GM10847 (cell line): Measurements from ENCODE around the gene ZNF629.

ENCODE experiments used
- POLR2A ChIP-seq: IDR thresholded peaks from 2 replicates; pipeline ENCODE4 v1.6.1; 2011; ENCODE audit not compliant: insufficient read length; ENCODE audit errors: extremely low read depth

The ZNF629 gene

DNA sequence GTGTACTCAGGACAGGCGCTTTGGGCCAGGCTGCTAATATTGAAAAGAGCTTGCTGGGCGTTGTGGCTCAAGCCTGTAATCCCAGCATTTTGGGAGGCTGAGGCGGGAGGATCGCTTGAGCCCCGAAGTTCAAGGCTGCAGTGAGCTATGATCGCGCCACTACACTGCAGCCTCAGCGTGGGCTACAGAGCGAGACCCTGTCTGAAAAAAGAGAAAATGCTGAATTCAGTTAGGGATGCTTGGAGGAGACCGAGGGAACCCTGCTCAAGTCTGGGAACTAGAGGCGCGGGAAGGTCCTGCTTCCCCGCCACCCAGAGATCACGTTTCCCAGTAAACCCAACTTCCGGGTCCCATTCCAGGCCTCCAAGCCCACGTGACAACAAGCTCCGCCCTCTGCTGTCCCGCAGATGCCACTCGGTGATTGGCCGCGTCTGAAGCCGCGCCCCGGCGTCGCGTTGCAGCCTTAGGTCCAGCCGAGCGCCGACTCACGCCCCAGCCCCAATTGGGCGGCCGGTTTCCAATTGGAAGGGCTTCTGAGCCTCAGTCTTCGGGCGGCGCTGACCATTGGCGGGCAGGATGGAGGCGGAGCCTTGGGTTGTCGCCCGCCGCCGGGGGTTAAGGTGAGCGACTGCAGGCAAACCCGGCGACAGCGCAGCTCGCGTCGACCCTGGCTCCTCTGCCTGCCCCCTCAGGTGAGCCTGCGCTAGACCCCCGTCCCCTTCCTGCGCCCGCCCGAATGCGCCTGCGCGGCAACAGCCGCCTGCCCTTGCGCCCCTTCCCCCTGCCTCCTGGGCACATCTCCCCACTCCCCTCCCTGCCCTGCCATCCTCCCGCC is 39.0 kb downstream of the ZNF629 start, which contains the start of gene PHKG2:
Gene PHKG2 (plus strand): TSS at position 627 of the 835 bp plus-strand sequence. CDS start 396 bp downstream, outside the sequence.
- TF ChIP-seq POLR2A, result peak; percentile 61

DNA sequence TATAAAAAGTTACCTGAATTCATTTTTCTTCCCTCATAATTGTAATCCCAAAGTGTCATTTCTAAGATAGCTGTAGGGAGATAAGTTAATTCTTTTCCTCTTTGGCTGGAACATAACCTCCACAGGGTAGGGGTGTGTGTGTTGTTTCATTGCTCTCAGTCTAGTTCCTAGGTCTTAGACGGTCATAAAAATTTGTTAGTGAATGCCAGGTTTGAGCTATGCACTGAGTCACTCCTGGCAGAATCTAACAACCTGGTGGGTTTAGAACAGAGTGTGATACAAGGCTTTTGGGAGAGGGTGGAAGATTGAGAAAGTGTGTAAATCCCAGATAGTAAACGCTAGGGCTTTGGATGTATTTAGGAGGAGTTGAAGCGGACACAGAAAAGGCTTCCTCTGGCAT is 39.7 kb downstream of the ZNF629 start:
- no peak for TF ChIP-seq POLR2A

DNA sequence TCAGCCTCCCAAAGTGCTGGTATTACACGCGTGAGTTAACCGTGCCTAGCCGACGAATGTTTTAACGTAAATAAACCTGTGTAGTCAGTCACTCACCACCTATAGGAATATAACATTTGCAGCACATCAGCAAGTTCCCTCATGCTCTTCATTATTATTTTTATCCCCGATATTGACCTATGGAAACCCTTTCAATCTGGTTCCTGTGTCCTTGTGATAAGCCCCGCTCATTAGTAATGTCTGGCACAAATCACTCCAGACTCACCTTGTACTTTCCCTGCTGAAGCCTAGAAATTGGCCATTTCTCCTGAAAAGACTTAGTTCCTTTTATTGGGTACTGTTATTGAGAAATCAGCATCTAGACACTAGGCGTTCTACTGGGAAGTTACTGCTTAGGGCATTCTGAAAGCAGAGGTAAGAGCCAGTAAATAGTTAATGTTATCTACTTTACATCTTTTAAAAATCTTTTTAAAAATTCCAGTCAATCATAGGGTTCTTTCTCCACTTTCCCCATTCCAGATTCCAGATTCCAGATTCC is 40.3 kb downstream of the ZNF629 start:
- TF ChIP-seq POLR2A, result no peak

DNA sequence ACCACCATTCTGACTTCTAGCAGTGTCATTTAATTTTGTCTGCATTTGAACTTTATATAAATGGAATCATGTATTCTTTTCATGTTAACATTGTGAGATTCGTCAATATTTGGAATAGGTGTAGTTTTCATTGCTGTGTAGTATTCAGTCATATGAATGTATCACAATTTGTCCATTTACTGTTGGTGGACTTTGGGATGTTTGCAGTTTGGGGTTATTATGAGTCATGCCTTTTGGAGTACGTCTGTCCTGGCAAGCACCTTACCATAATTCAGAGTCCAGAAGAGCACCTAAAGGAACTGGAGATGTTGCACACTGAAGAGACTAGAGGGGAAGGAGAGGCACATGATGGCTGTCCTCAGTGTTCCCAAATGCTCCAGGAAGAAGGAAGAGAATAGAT is 41.9 kb downstream of the ZNF629 start:
- no peak for TF ChIP-seq POLR2A

DNA sequence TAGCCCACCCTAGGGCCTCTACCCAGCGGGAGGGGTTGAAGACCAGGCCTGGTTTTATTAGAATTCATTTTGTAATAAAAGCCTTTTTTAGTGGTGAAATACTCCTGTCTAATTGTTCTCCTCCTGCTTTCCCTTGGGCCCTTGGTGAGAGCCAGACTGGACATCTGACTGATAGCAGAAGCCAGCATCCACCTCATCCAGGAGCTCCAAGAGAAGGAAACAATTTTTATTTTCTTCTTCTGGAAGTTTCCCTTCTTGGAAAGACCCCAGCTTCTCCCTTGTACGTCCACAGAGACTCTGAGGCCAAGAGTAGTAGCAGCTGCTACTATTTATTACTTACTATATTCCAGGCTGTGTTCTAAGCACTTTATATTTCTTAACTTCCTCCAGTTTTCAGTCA is 42.8 kb downstream of the ZNF629 start:
- TF ChIP-seq POLR2A, result no peak

DNA sequence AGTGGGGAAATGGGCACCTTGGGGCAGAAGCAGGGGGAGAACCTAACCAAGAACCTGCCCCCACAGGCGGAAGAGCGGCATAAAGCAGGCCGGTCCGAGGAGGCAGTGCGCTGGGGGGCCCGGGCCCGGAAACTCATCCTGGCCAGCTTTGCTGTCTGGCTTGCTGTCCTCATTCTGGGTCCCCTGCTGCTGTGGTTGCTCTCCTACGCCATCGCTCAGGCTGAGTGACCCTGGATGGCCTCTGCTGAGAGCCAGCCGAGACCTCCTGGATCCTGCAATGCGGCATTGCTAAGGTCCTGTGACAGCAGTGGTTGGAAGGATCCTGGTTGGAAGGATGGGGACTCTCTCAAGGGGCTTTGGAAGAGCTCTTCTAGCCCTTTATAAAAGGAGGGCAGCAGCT is 43.3 kb downstream of the ZNF629 start:
- TF ChIP-seq POLR2A, result no peak

GRCh38 chr16:30741461-30741914 is 45.5 kb downstream of the ZNF629 start:
- no peak for TF ChIP-seq POLR2A

GRCh38 chr16:30740364-30741251 is 46.4 kb downstream of the ZNF629 start:
- TF ChIP-seq POLR2A, result no peak

DNA sequence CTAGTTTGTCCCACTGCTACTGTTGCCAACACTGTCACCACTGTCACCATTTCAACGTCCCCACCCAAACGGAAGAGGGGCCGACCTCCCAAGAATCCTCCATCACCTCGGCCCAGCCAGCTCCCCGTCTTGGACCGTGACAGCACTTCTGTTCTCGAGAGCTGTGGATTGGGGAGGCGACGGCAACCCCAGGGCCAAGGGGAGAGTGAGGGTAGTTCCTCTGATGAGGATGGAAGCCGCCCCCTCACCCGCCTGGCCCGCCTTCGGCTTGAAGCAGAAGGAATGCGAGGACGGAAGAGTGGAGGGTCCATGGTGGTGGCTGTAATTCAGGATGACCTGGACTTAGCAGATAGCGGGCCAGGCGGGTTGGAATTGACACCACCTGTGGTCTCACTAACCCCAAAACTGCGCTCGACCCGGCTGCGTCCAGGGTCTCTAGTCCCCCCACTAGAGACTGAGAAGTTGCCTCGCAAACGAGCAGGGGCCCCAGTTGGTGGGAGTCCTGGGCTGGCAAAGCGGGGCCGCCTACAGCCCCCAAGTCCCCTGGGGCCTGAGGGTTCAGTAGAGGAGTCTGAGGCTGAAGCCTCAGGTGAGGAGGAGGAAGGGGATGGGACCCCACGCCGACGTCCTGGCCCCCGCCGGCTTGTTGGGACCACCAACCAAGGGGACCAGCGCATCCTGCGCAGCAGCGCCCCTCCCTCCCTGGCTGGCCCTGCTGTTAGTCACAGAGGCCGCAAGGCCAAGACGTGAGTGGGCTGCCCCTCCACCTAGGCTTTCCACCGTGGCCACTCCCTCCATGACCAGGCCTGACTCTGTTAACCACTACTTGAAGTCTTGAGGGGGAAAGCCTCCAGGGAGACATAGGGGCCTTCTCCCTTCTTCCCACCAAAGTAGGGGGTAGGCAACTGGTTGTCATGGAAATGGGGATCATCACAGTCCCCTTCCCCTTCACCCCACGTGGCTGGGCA is 47.7 kb downstream of the ZNF629 start:
- TF ChIP-seq POLR2A, result no peak

GRCh38 chr16:30737794-30738648 is 49.0 kb downstream of the ZNF629 start:
- no peak for TF ChIP-seq POLR2A

DNA sequence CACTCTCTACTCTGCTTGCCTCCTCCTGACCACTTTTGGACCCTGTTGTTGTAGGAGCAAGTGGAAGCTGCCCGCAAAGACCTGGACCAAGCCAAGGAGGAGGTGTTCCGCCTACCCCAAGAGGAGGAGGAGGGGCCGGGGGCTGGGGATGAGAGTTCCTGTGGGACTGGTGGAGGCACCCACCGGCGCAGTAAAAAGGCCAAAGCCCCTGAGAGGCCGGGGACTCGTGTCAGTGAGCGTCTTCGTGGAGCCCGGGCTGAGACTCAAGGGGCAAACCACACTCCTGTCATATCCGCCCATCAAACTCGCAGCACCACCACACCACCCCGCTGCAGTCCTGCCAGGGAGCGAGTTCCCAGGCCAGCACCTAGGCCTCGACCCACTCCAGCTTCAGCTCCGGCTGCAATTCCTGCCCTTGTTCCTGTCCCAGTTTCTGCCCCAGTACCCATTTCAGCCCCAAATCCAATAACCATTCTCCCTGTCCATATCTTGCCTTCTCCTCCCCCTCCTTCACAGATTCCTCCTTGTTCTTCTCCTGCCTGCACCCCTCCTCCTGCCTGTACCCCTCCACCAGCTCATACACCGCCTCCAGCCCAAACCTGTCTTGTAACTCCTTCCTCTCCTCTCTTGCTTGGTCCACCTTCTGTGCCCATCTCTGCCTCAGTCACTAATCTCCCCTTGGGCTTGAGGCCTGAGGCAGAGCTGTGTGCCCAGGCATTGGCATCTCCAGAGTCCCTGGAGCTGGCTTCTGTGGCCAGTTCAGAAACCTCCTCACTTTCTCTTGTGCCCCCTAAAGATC is 49.8 kb downstream of the ZNF629 start:
- TF ChIP-seq POLR2A, result no peak

GRCh38 chr16:30731411-30731810 is 55.6 kb downstream of the ZNF629 start:
- TF ChIP-seq POLR2A, result no peak
